HPDE6-E6E7 (cell line): Measurements from ENCODE around the gene FIG4.
"Not testable (repeated sequence)": the region's sequence is repeated elsewhere in the genome, so short reads cannot be mapped to it uniquely, and the experiment has no call there.

Experiments
- DNase-seq: peaks from one replicate; pipeline ENCODE4 v3.0.0; 2011; ENCODE audit warnings: missing footprints; ENCODE audit errors: extremely low spot score

The FIG4 gene

GRCh38 chr6:109759098-109759955 lies 68.2 kb downstream of the FIG4 start:
- no peak for DNase-seq

DNA sequence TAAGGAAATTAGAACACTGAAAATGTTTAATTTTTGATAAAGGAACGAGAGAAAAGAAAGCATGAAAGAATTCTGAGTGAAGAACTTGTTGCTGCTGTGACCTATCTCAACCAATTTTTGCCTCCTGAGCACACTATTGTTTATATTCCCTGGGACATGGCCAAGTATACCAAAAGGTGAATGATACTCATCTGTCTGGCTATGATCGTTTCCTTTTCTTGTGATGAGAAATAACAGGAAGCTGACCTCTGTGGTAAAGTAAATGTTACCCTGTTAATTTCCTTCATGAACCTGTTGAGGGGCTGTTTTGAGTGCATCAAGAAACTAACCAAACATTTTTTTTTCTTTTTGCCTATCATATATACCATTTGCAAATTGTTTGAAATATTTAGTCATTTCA lies 69.1 kb downstream of the FIG4 start:
- no peak for DNase-seq

GRCh38 chr6:109762166-109762565 lies 71.1 kb downstream of the FIG4 start:
- DNase-seq: no peak

DNA sequence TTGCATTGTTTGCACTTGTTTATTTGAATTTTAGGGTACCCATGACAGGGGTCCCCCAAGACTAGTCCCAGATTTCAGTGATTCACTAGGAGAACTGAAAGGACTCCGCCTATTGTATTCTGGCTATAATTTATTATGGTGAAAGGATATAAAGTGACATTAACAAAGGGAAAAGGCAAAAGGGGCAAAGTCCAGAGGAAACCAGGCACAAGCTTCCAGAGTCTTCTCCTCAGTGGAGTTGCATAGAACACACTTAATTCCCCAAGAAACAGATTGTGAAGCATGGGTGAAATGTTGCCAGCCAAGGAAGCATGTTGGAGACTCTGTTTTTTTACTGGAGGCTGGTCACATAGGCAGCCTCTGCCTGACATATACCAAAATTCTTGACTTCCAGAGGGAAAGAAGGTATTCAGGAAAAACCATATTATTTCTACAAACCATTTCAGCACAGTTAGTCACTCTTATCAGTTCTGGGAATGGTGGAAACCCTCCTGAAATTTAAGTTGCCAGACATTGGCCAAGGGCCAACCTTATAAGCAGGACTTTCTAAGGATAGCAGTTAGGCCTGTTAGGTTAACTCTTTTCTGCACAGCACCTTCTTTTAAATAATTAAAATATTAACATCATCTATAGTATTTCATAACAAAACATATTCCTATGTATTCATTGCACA lies 71.8 kb downstream of the FIG4 start:
- no peak for DNase-seq

GRCh38 chr6:109766167-109766566 lies 75.1 kb downstream of the FIG4 start:
- DNase-seq: no peak

- DNase-seq: no peak
Measured at GRCh38 chr6:109767961-109768360, 76.9 kb downstream of the FIG4 start.

GRCh38 chr6:109768485-109768884 lies 77.4 kb downstream of the FIG4 start:
- DNase-seq: no peak

DNA sequence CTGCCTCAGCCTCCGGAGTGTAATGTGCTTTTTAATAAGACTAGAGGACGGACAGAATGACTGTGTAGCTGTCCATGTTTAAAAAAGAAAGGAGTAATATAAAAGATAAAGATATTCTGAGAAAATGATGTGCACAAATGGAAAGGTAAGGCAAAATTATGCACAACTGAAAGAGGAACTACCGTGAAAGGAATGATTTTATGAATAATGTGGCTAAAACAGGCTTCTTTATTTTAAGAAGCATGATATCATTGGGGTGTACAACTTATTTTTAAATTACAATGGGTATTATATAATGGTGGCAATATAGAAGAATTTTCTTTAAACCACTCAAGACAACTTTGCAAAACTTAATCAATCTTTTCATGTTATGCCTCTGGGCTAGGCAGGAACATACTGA lies 78.1 kb downstream of the FIG4 start:
- no peak for DNase-seq

DNA sequence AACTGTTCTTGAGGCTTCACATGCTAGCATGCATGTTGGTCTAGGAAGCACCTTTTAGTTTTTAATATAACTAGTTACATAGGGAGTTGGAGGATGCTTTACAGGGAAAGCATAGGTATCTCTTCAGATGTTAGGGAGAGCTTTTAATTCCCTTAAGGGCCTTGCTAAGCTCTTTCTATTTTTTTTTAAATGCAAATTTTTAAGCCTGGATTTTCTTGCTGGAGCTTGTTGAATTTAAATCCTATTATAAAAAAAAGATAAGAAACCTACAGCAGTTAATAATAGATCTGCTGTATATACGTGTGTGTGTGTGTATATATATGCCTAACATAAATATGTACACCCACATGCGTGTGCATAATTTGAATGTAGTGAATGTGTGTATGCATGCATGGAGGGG lies 79.0 kb downstream of the FIG4 start:
- no peak for DNase-seq

DNA sequence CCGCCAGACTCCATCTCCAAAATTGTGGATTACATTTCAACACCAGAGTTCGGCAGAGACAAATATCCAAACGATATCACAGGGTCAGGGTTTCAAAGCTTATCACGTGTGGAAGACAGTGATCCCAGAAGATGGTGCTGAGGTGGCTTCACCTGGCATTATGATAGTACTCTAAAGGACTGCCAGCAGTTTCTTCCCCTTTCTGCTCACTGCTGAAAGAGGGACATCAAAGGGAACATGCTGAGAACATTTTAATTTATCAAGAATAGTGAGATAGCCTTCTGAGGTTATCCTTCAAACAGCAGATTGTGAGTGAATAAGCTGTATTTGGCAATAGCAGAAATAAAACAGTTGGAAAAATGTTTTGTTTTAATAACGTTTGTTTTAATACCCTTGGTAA lies 79.7 kb downstream of the FIG4 start:
- DNase-seq: no peak

- DNase-seq: not testable (repeated sequence)
Measured at GRCh38 chr6:109771939-109772755, 81.1 kb downstream of the FIG4 start.

DNA sequence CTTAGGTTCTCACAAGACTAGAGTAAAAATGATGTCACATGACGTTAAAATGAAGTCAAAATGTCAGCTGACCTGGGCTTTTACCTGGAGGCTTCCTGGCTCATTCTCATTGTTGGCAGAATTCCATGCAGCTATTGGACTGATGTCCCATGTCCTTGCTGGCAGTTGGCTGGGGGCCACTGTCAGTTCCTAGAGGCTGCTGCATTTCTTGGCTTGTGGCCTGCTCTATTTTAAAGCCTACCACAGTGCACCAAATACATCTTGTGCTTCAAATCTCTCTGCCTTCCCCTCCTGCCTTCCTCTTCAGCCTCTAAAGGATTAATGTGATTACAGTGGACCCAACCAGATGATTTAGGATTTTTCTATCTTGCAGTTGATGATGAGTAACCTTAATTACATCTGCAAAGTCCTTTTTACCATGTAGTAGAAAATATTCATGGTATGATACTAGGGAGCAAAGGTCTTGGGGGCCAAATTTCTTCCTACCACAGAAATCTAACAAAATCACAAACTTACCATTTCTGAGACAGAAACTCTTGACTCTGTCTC lies 81.9 kb downstream of the FIG4 start:
- DNase-seq: no peak

DNA sequence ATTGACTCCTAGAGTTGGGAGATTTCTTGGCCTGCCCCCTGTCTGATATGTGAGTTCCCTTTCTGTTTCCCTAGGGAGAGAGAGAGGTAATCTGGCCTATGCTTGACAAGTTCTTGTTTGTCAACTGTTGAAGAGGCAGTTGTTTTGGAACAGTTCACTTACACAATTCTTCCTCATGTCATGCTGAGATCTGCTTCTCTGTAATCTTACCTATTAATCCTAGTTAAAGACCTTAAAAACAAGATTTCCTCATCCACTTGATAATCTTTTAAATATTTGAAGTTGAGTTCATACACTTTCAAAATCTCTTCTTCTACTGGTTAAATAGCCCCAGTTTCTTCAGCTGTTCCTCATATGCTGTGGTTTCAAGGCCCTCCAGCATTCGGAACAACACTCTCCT lies 89.9 kb downstream of the FIG4 start:
- no peak for DNase-seq

DNA sequence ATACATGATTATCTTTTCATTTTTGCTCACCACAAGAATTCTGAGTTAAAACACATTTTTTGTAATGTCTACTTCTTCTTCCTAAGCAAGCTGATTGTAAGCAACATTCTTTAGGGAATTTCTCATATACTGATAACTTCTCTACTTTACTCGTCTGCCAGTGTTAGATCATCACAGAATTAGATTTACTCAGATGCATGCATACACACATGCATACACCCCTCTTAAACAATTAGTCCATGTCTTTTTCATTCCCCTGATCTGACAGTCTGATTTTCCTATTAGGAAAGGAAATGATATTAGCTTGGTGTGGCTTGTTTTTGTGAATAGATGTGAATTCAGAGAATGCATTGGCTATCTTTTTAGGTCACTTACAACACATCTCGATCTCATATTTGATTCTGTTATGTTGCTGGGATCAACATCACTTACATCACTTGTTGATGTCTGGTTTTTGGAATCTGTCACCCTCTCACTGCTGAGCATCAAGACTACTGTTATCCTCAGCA lies 91.4 kb downstream of the FIG4 start:
- DNase-seq: no peak

DNA sequence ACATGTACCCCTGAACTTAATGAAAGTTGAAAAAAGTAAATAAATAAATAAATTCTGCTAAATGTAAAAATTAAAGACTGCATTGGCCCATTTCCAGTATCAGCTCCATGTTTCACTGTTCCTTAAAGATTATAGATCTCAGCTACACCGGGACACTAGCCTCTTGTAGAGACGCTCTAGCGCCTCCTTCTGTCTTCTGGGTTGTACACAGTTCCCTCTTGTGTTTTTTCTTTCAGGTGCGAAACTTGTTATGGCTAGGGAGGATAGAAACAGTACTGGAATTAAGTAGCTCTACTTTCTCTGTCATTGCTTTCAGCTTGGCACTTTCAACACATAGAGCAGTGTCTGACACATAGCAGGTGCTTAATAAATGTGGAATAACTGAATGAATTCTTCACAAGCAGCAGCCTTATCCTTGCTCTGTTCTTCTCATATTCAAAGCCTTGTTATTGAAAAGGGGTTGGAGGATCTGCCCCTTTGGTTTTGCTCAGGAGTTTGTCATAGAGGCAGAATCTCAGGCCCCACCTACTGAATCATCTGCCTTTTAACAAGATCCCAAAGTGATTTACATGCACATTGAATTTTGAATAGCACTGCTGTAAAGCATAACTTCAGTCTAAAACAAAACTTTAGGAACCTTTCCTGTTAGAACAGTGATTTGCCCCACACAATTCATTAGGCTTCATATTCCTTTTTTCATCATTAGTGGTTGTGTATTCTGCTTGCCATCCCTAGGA lies 92.3 kb downstream of the FIG4 start:
- DNase-seq: no peak

DNA sequence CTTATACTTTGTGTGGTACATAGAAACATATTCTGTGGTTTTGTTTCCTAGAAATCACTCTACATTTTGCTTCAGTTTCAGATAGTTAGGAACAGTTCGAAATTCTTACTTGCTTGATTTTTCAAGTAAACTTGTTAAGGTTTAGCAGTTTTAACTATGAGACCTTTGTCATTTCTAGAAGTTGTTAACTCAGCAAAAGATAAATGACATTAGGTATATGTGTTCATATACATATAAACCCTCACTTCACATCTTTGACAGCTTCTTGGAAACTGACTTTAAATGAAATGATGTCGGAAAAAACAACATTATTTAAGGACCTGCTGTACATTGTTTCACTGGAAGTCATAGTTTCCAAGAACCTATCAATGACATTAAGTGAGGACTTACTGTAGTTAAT lies 96.2 kb downstream of the FIG4 start:
- no peak for DNase-seq

- no peak for DNase-seq
Measured at GRCh38 chr6:109788687-109789086, 97.6 kb downstream of the FIG4 start.

GRCh38 chr6:109790131-109790530 lies 99.0 kb downstream of the FIG4 start:
- no peak for DNase-seq

- DNase-seq: no peak
Measured at GRCh38 chr6:109791301-109791700, 100.2 kb downstream of the FIG4 start.

DNA sequence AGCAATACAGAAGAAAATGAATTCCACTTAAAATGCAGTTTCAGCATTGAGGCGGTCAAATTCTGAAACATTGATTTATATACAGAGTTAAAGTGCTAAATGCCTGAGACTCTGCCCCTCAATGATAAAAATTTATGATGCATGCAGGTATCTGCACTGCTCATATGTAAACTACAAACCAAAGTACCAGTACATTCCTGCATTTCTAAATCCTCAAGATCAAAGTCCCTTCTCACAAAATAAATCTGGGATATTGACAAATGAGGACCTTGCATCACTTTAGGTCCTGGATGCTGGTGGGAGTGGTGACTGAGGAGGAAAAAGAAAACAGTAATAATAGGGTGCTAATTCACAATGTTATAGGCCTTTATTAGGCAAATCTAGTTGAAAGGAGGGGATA lies 101.9 kb downstream of the FIG4 start:
- DNase-seq: no peak

GRCh38 chr6:109793792-109794191 lies 102.7 kb downstream of the FIG4 start:
- peak; percentile 80 for DNase-seq
